Measurements from ENCODE around the gene TATDN2.
A peak's percentile ranks its signal among the peaks of the same experiment; 100 is the strongest.

TATDN2 gene

GRCh38 chr3:10248184-10248983 is at the start of gene TATDN2:
Gene TATDN2, plus strand, starts transcription at chr3:10248459. Its CDS starts 742 bp downstream, at chr3:10249201.
- DNase-seq, result peak; percentile 98

- DNase-seq, result peak; percentile 77
Observed at GRCh38 chr3:10198761-10199649, 49.3 kb upstream of the TATDN2 start.

GRCh38 chr3:10204921-10205320 is 43.3 kb upstream of the TATDN2 start:
- no peak for DNase-seq

- DNase-seq, result no peak
Observed at GRCh38 chr3:10205451-10206165, 42.7 kb upstream of the TATDN2 start.

- no peak for DNase-seq
Observed at GRCh38 chr3:10206166-10206511, 42.1 kb upstream of the TATDN2 start.

- no peak for DNase-seq
Observed at GRCh38 chr3:10213156-10213792, 35.0 kb upstream of the TATDN2 start.

- DNase-seq, result no peak
Observed at GRCh38 chr3:10215578-10216368, 32.5 kb upstream of the TATDN2 start.

GRCh38 chr3:10217359-10217758 is 30.9 kb upstream of the TATDN2 start:
- DNase-seq, result no peak

GRCh38 chr3:10219737-10220136 is 28.5 kb upstream of the TATDN2 start:
- DNase-seq, result no peak

- DNase-seq, result peak; percentile 70
Observed at GRCh38 chr3:10223676-10224639, 24.3 kb upstream of the TATDN2 start.

- peak; percentile 73 for DNase-seq
Observed at GRCh38 chr3:10224794-10225665, 23.2 kb upstream of the TATDN2 start.

- DNase-seq, result no peak
Observed at GRCh38 chr3:10226293-10226692, 22.0 kb upstream of the TATDN2 start.

- peak; percentile 15 for DNase-seq
Observed at GRCh38 chr3:10228248-10228950, 19.9 kb upstream of the TATDN2 start.

GRCh38 chr3:10229576-10229975 is 18.7 kb upstream of the TATDN2 start:
- DNase-seq, result no peak

GRCh38 chr3:10232137-10232536 is 16.1 kb upstream of the TATDN2 start:
- no peak for DNase-seq

GRCh38 chr3:10233988-10234387 is 14.3 kb upstream of the TATDN2 start:
- DNase-seq, result no peak

- DNase-seq, result no peak
Observed at GRCh38 chr3:10234526-10235230, 13.6 kb upstream of the TATDN2 start.

GRCh38 chr3:10235551-10235950 is 12.7 kb upstream of the TATDN2 start:
- no peak for DNase-seq
